GM23338 (cell line): ENCODE results near the gene MSH2.

Experiments used
- EZH2phosphoT487 ChIP-seq: fragments of 200-600 bp; sonication (generic); IDR thresholded peaks from one replicate; pipeline ENCODE4 v1.8.1; 2018; ENCODE audit warnings: antibody characterized with exemption; ENCODE audit not compliant: unreplicated experiment
- TF ChIP-seq, protein P1 (sequence below), 2 experiments: fragments of 200-600 bp in 1 of 2; sonication (generic) in 1 of 2; conservative IDR thresholded peaks; 2 replicates each; pipeline versions ENCODE4 v1.5.1 to v1.6.1; 2016 to 2017; ENCODE audit warnings: antibody characterized with exemption in 2 of 2, low read depth in 2 of 2, mild to moderate bottlenecking in 2 of 2, moderate library complexity in 1 of 2

- TF ChIP-seq, protein P1, sequence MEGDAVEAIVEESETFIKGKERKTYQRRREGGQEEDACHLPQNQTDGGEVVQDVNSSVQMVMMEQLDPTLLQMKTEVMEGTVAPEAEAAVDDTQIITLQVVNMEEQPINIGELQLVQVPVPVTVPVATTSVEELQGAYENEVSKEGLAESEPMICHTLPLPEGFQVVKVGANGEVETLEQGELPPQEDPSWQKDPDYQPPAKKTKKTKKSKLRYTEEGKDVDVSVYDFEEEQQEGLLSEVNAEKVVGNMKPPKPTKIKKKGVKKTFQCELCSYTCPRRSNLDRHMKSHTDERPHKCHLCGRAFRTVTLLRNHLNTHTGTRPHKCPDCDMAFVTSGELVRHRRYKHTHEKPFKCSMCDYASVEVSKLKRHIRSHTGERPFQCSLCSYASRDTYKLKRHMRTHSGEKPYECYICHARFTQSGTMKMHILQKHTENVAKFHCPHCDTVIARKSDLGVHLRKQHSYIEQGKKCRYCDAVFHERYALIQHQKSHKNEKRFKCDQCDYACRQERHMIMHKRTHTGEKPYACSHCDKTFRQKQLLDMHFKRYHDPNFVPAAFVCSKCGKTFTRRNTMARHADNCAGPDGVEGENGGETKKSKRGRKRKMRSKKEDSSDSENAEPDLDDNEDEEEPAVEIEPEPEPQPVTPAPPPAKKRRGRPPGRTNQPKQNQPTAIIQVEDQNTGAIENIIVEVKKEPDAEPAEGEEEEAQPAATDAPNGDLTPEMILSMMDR (conservative IDR thresholded peaks at IDR 0.05; ENCODE audit: low read depth in 2 of 2), result no peak
- no peak for TF ChIP-seq EZH2phosphoT487
These were observed 1.4 kb downstream of the MSH2 start for GRCh38 chr2:47404356-47404755.
